Measurements from ENCODE around the gene TSPAN14. TPM values are rescaled to one million over a fixed set of nuclear protein-coding genes. Genes with fewer than 3 reads are reported as not detected.

The TSPAN14 gene
- total and polyA plus RNA-seq, 2 of the 8 experiments (the other 6 are each of a cell fraction or from before 2014, with no cell fraction given): 47.4 to 57.8 TPM

- no peak overlapping the region for H2BK20ac ChIP-seq (ENCODE audit: low read length)
- no peak overlapping the region for H2BK15ac ChIP-seq (ENCODE audit: low read length)
- no peak overlapping the region for H3K27ac ChIP-seq (ENCODE audit: low read depth, low read length)
- no peak overlapping the region for H3K56ac ChIP-seq (replicated peaks; ENCODE audit: insufficient read length, low read depth, low read length)
- peaks cover 0 to 12% of the 10 kb centered on the region in 2 experiments for H4K20me1 ChIP-seq (replicated peaks in 1 of 2; ENCODE audit: control insufficient read depth in 1 of 2, insufficient read depth in 2 of 2, low read length in 2 of 2)
- H4K91ac ChIP-seq (replicated peaks; ENCODE audit: insufficient read length, low read length): no peak overlapping the region
- H3K79me1 ChIP-seq (ENCODE audit: low read depth, low read length): peaks cover 3% of the 10 kb centered on the region; the same call in 1 of the 2 replicates
- H3K27me3 ChIP-seq (replicated peaks in 1 of 4; ENCODE audit: control insufficient read depth in 3 of 4, extremely low read depth in 1 of 4, insufficient read depth in 3 of 4, low read length in 3 of 4): no peaks in the 10 kb centered on the region
- no peak overlapping the region for H3K4ac ChIP-seq (replicated peaks; ENCODE audit: insufficient read length, low read depth, low read length)
- H3K79me2 ChIP-seq (ENCODE audit: control insufficient read depth in 1 of 2, insufficient read depth in 2 of 2, low read length in 2 of 2): peaks cover 0 to 59% of the 10 kb centered on the region in 2 experiments; a peak in 3 of 4 replicates
- no peaks in the 10 kb centered on the region for H3K23me2 ChIP-seq (ENCODE audit: low read depth, low read length)
- no peak overlapping the region for H2AK5ac ChIP-seq (ENCODE audit: low read depth, low read length)
- H3K4me2 ChIP-seq (ENCODE audit: insufficient read depth in 1 of 2, low read depth in 2 of 2, low read length in 2 of 2): no peak overlapping the region
- no peak overlapping the region for H3K18ac ChIP-seq (ENCODE audit: extremely low read depth, low read length)
- no peak overlapping the region for H3K9ac ChIP-seq (replicated peaks in 1 of 4; ENCODE audit: extremely low read depth in 1 of 4, low read depth in 3 of 4, low read length in 3 of 4)
- ChIA-PET POLR2A (ENCODE audit: partially characterized antibody) (interaction anchor here (1.1 to 1.2 kb wide), 2 partner anchors 11 to 14 kb away, joined by 3 to 5 read pairs; no protein-coding TSS in a partner anchor), CTCF (ENCODE audit: partially characterized antibody) (interaction anchor here (0.6 to 1.8 kb wide), 5 partner anchors 20 to 100 kb away, joined by 3 to 9 read pairs (median 4); no protein-coding TSS in a partner anchor)
- DNase-seq (ENCODE audit: low read depth in 1 of 2, low spot score in 2 of 2) (no peak), FAIRE-seq (no peak)
- H2BK120ac ChIP-seq (replicated peaks; ENCODE audit: low read depth, low read length): no peak overlapping the region
- H4K8ac ChIP-seq (ENCODE audit: extremely low read depth, insufficient read depth, low read length): no peak overlapping the region
- no peaks in the 10 kb centered on the region; a peak in 1 of 8 replicates for H3K36me3 ChIP-seq (ENCODE audit: control insufficient read depth in 2 of 4, insufficient read depth in 4 of 4, low read length in 3 of 4)
- H2AFZ ChIP-seq (ENCODE audit: low read length): no peak overlapping the region
- no peak overlapping the region for H3K23ac ChIP-seq (ENCODE audit: insufficient read length)
- H3K9me3 ChIP-seq (ENCODE audit: insufficient read depth in 2 of 2, low read depth in 1 of 2, low read length in 1 of 2): peaks cover 0 to 2% of the 10 kb centered on the region in 2 experiments; a peak in 1 of 4 replicates
- no peak overlapping the region for H3K14ac ChIP-seq (ENCODE audit: insufficient read length)
- no peak overlapping the region for H2BK5ac ChIP-seq (ENCODE audit: low read depth, low read length)
- peaks cover 2 to 9% (median 4%) of the 10 kb centered on the region in 4 experiments; a peak in 5 of 7 replicates for H3K4me1 ChIP-seq (replicated peaks in 1 of 4; ENCODE audit: control insufficient read depth in 3 of 4, insufficient read depth in 4 of 4, low read length in 3 of 4)
- H2BK12ac ChIP-seq (ENCODE audit: low read depth, low read length): no peak overlapping the region
- 90% methylated on average over 4 of the region's 5 CpGs; no CpG with 5 or more reads in 1 of the 2 experiments for WGBS, 2 experiments (ENCODE audit: extremely low coverage in 1 of 2, insufficient coverage in 1 of 2, insufficient read length in 1 of 2, insufficient replicate concordance in 2 of 2, low coverage in 1 of 2, low lambda C conversion rate in 2 of 2, missing lambda C conversion rate in 1 of 2)
- H4K5ac ChIP-seq (ENCODE audit: insufficient read length, low read depth, low read length): no peak overlapping the region
- H3K4me3 ChIP-seq (ENCODE audit: extremely low read depth in 1 of 4, insufficient read depth in 2 of 4, low read depth in 3 of 4, low read length in 4 of 4): no peak overlapping the region
- TF ChIP-seq CHD1 (IDR thresholded peaks at IDR 0.05; ENCODE audit: low read depth, low read length) (no peak), TCF12 (IDR thresholded peaks at IDR 0.05; ENCODE audit: low read depth, low read length) (no peak), SP1 (IDR thresholded peaks at IDR 0.05; ENCODE audit: low read depth, low read length) (no peak), JUND (IDR thresholded peaks at IDR 0.05; ENCODE audit: low read length) (no peak), ATF3 (IDR thresholded peaks at IDR 0.05; ENCODE audit: insufficient read depth, low read depth, low read length) (no peak), EZH2 (IDR thresholded peaks at IDR 0.05; ENCODE audit: low read depth, low read length, severe bottlenecking) (no peak), CTBP2 (IDR thresholded peaks at IDR 0.05; ENCODE audit: borderline replicate concordance, insufficient read depth, insufficient read length, low read length) (no peak), SUZ12 (IDR thresholded peaks at IDR 0.05; ENCODE audit: low read length) (no peak), RXRA (IDR thresholded peaks at IDR 0.05; ENCODE audit: insufficient read depth, low read depth, low read length) (no peak), MAFK (IDR thresholded peaks at IDR 0.05; ENCODE audit: low read depth, low read length) (no peak), HDAC6 (IDR thresholded peaks at IDR 0.05; ENCODE audit: low read depth, low read length) (no peak), POLR2A (IDR thresholded peaks at IDR 0.05; ENCODE audit: control extremely low read depth in 1 of 2, low read depth in 2 of 2, low read length in 2 of 2) (no peak), BRCA1 (IDR thresholded peaks at IDR 0.05; ENCODE audit: low read depth, low read length) (no peak), FOSL1 (IDR thresholded peaks at IDR 0.05; ENCODE audit: insufficient read depth, low read depth, low read length) (no peak)
These were observed 26.7 kb downstream of the TSPAN14 start for GRCh38 chr10:80480852-80481251.
